MM.1S (cell line): ENCODE measurements around the gene ACSS1.

Source experiments
- EZH2phosphoT487 ChIP-seq: fragments of 300-600 bp; sonication (generic); IDR thresholded peaks from 2 replicates; pipeline ENCODE4 v1.6.1; 2018; ENCODE audit warnings: antibody characterized with exemption, low read length
- TF ChIP-seq, protein P1 (sequence below): fragments of 300-600 bp; sonication (generic); IDR thresholded peaks from 2 replicates; pipeline ENCODE4 v1.5.1; 2016; ENCODE audit warnings: antibody characterized with exemption, low read length, mixed read lengths

DNA sequence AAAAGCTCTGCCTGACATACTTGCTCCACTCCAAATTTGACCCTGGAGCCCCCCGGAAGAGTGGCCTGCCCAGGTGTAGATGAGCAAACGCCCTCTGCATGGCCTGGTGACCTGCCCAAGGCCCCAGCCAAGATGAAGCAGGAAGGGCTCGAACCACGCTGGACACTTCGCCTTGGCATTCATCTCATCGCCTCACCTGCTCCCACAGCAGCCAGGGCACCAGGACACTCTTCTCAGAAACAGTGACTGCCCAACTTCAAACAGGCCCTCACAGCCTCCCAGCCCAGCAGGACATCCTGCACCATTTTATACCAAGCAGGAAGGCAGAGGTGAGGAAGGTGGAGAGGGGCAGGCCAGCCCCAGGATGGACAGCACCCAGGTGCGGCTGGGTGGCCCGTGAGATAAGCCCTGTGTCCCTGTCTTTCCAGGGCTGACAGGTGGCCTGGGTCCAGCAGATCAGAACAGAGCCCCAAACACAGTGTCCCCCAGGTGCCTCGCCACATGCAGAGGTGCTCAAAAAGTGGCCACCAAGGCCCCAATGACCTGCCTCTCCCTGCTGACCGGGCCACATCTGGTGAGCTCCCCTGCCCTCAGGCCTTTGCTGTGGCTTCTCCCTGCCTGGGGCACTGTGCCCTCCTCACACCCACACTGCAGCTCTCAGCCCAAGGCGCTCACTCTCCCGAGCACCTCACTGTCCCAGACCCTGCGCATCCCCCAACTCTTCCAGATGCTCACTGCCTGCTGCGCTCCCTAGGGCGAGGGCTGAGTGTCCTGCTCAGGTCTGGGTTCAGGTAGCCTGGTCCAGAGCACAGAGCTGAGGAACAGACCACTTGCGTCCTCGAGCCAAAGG lies 7.2 kb downstream of the ACSS1 start:
- TF ChIP-seq, protein P1, sequence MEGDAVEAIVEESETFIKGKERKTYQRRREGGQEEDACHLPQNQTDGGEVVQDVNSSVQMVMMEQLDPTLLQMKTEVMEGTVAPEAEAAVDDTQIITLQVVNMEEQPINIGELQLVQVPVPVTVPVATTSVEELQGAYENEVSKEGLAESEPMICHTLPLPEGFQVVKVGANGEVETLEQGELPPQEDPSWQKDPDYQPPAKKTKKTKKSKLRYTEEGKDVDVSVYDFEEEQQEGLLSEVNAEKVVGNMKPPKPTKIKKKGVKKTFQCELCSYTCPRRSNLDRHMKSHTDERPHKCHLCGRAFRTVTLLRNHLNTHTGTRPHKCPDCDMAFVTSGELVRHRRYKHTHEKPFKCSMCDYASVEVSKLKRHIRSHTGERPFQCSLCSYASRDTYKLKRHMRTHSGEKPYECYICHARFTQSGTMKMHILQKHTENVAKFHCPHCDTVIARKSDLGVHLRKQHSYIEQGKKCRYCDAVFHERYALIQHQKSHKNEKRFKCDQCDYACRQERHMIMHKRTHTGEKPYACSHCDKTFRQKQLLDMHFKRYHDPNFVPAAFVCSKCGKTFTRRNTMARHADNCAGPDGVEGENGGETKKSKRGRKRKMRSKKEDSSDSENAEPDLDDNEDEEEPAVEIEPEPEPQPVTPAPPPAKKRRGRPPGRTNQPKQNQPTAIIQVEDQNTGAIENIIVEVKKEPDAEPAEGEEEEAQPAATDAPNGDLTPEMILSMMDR: no peak
- TF ChIP-seq EZH2phosphoT487: no peak
